GM12878 (cell line): Measurements from ENCODE around the gene MBD3. TPM values are rescaled to one million over a fixed set of nuclear protein-coding genes. Genes with fewer than 3 reads are reported as not detected.

Experiments
- ATAC-seq: fragments of 200-7000 bp; cut with Tn5 transposase; 3 replicates; pipeline ENCODE4 v1.9.1; 2020; ENCODE audit warnings: mild to moderate bottlenecking, moderate library complexity
- BruUV-seq: library from RNA; stranded (reverse); fragments of 400-500 nt; replicated peaks from 2 replicates; lab custom pipeline; 2021; lab: Mats Ljungman, UMichigan
- CTCF ChIA-PET: fragments of 300-600 bp; sonication (Branson Sonifier 250); formaldehyde crosslinking; extraction: SDS; loops from one replicate; lab custom pipeline; 2021; ENCODE audit warnings: inconsistent platforms; lab: Yijun Ruan, JAX
- POLR2A ChIA-PET: fragments of 350-600 bp; formaldehyde crosslinking; extraction: SDS; loops from one replicate; lab custom pipeline; 2021; ENCODE audit warnings: inconsistent platforms; lab: Charles Lee
- RAD21 ChIA-PET: fragments of 300-600 bp; sonication (Branson Sonifier 250); formaldehyde crosslinking; loops from one replicate; lab custom pipeline; 2023; ENCODE audit warnings: antibody characterized with exemption; ENCODE audit not compliant: unreplicated experiment; lab: Charles Lee
- SMC1A ChIA-PET: fragments of 300-600 bp; sonication (Branson Sonifier 250); formaldehyde crosslinking; loops from one replicate; lab custom pipeline; 2023; ENCODE audit not compliant: unreplicated experiment, uncharacterized antibody; lab: Charles Lee
- DNase-seq: peaks from one replicate; pipeline ENCODE4 v3.0.0-alpha.2; 2011; ENCODE audit warnings: low read depth, low spot score
- FAIRE-seq: peaks from 3 replicates; lab custom pipeline; 2011; peaks lifted over from hg19 to GRCh38; lab: Jason Lieb, UNC
- H2AFZ ChIP-seq: 2 replicates; pipeline ENCODE4 v1.6.0; 2011; ENCODE audit warnings: low read depth, low read length, control low read depth; ENCODE audit not compliant: control insufficient read depth
- H3K27ac ChIP-seq: 2 replicates; pipeline ENCODE4 v1.5.1; 2011; ENCODE audit warnings: control low read depth; ENCODE audit not compliant: control insufficient read depth, insufficient read depth
- H3K27me3 ChIP-seq, 2 experiments: replicated peaks in 1 of 2; 2 replicates each; pipeline versions ENCODE4 v1.6.0 to v1.6.1; 2011; ENCODE audit warnings: low read length in 1 of 2; ENCODE audit not compliant: control insufficient read depth in 2 of 2, insufficient read depth in 2 of 2
- H3K36me3 ChIP-seq, 2 experiments: 2 replicates each; pipeline ENCODE4 v1.5.1; 2011; ENCODE audit warnings: low read length in 1 of 2; ENCODE audit not compliant: control insufficient read depth in 2 of 2, insufficient read depth in 2 of 2
- H3K4me1 ChIP-seq: 2 replicates; pipeline ENCODE4 v1.6.1; 2011; ENCODE audit warnings: mild to moderate bottlenecking, low read length, moderate library complexity, mixed read lengths; ENCODE audit not compliant: control insufficient read depth, insufficient read depth
- H3K4me2 ChIP-seq: 2 replicates; pipeline ENCODE4 v1.6.0; 2011; ENCODE audit warnings: control low read depth; ENCODE audit not compliant: control insufficient read depth, insufficient read depth
- H3K4me3 ChIP-seq: fragments of 200-600 bp; sonication (generic); 2 replicates; pipeline ENCODE4 v1.5.1; 2016
- H3K79me2 ChIP-seq: 2 replicates; pipeline ENCODE4 v1.6.0; 2011; ENCODE audit warnings: low read length; ENCODE audit not compliant: control insufficient read depth, insufficient read depth
- H3K9ac ChIP-seq: 2 replicates; pipeline ENCODE4 v1.8.0; 2011; ENCODE audit warnings: low read length, control low read depth, mixed read lengths; ENCODE audit not compliant: control insufficient read depth, insufficient read depth
- H3K9me3 ChIP-seq: replicated peaks from 3 replicates; pipeline ENCODE4 v1.5.1; 2011; ENCODE audit warnings: mild to moderate bottlenecking, low read length; ENCODE audit not compliant: control insufficient read depth, insufficient read depth
- H4K20me1 ChIP-seq: 2 replicates; pipeline ENCODE4 v1.6.0; 2011; ENCODE audit not compliant: control insufficient read depth, insufficient read depth
- ESRRA ChIP-seq: IDR thresholded peaks from 2 replicates; pipeline ENCODE4 v1.6.1; 2012; ENCODE audit warnings: mild to moderate bottlenecking, low read length, improper control_type of control experiment
- HDAC6 ChIP-seq: fragments of 200-600 bp; sonication (generic); IDR thresholded peaks from one replicate; pipeline ENCODE4 v1.8.0; 2017; ENCODE audit warnings: antibody characterized with exemption; ENCODE audit not compliant: unreplicated experiment
- WGBS: methylation state at CpG from one replicate; pipeline ENCODE4 v1.1.6; 2016; ENCODE audit warnings: low lambda C conversion rate; ENCODE audit not compliant: insufficient replicate concordance, insufficient coverage; ENCODE audit errors: missing lambda C conversion rate; 5-methylcytosine and 5-hydroxymethylcytosine counted together
- in situ Hi-C: fragments of 300-500 bp; cut with MboI; formaldehyde crosslinking; loops from 9 replicates; pipeline ENCODE4 v1.14.3; 2018; ENCODE audit warnings: mixed read lengths
- intact Hi-C: fragments of 100-400 bp; cut with micrococcal nuclease; formaldehyde crosslinking; loops from one replicate; pipeline ENCODE4 v1.14.2; 2022; ENCODE audit not compliant: unreplicated experiment
- polyA plus RNA-seq, 11 experiments: library from polyadenylated mRNA; depleted of rRNA in 4 of 11; unstranded in 6 of 11; stranded (reverse) in 5 of 11; fragments of >200 nt; fragmentation: Nextera tagmentation in 4 of 11; fragmentation: Illumina TruSeq in 1 of 11; extraction: Ambion mirVana in 4 of 11; extraction: Trizol in 1 of 11; gene quantifications; 1 replicate in 1 of 11; 2 replicates in 10 of 11; pipeline versions ENCODE4 v1.2.1 to v1.2.3, GENCODE V29; 2011 to 2016; ENCODE audit warnings: inconsistent platforms in 2 of 11, missing spikeins in 2 of 11, low read depth in 1 of 11
- small RNA-seq: library from RNA; depleted of rRNA; stranded (forward); fragments of <200 nt; gene quantifications from one replicate; pipeline ENCODE3, GENCODE V24; 2014
- total RNA-seq, 4 experiments: library from RNA; depleted of rRNA in 3 of 4; stranded (reverse); fragments of >200 nt in 3 of 4; fragmentation: Illumina TruSeq in 1 of 4; extraction: Trizol in 1 of 4; gene quantifications; 2 replicates each; pipeline versions ENCODE4 v1.2.1 to v1.2.3, GENCODE V29; 2013 to 2021
- TF ChIP-seq, protein P1 (sequence below): IDR thresholded peaks from 2 replicates; pipeline ENCODE4 v1.6.1; 2011; ENCODE audit warnings: mild to moderate bottlenecking, low read depth, low read length, moderate library complexity; ENCODE audit not compliant: insufficient replicate concordance

The MBD3 gene
- total and polyA plus RNA-seq, 10 of the 15 experiments (the other 5 are each of a cell fraction or from before 2014, with no cell fraction given): 0.13 to 107 (median 21.9) TPM

DNA sequence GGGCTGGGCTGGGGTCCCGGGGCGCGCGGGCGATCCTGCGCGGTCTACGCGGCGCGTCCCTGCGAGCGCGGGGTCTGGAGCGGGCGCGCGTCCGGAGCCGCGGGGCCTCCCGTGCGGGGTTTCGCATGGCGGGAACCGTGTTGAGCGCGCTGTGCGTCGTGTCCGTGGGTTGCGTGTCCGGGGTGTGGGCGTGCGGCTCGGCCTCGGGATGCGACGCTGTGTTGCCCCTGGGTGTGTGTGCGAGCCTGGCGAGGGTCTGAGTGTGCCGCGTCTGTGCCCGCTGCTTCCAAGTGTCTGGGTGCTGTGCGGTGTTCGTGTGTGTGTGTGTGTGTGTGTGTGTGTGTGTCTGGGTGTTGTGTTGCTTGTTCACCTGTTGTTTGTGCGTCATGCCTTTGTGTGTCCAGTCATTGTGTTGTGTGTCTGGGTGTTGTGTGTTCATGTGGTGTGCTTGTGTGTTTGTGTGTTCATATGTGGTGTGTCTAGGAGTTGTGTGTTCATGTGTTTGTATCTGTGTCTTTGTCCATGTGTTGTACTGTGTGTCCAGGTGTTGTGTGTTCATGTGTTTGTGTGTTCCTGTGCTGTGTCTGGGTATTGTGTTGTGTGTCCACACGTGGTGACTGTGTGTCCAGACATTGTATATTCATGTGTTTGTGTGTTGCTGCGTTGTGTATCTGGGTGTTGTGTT, 68.2 kb downstream of the MBD3 start:
- no peaks in the 10 kb centered on the region for H3K79me2 ChIP-seq
- in situ Hi-C loops (no loop called here), intact Hi-C loops (no loop called here)
- ChIA-PET SMC1A (no interaction called here), CTCF (no interaction called here), RAD21 (no interaction called here), POLR2A (no interaction called here)
- BruUV-seq: no TSS peak
- TF ChIP-seq, protein P1, sequence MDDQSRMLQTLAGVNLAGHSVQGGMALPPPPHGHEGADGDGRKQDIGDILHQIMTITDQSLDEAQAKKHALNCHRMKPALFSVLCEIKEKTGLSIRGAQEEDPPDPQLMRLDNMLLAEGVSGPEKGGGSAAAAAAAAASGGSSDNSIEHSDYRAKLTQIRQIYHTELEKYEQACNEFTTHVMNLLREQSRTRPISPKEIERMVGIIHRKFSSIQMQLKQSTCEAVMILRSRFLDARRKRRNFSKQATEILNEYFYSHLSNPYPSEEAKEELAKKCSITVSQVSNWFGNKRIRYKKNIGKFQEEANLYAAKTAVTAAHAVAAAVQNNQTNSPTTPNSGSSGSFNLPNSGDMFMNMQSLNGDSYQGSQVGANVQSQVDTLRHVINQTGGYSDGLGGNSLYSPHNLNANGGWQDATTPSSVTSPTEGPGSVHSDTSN: no peak
- TF ChIP-seq HDAC6 (peak; percentile 30), ESRRA (no peak)
- no peak overlapping the region for H3K27ac ChIP-seq
- H3K9ac ChIP-seq: no peak overlapping the region
- no peaks in the 10 kb centered on the region for H3K9me3 ChIP-seq
- no peak overlapping the region for H2AFZ ChIP-seq
- ATAC-seq (no peak), DNase-seq (no peak), FAIRE-seq (no peak)
- no peaks in the 10 kb centered on the region for H4K20me1 ChIP-seq
- WGBS: 51% methylated on average over 24 of the region's 49 CpGs
- no peak overlapping the region for H3K4me2 ChIP-seq
- no peaks in the 10 kb centered on the region for H3K36me3 ChIP-seq
- H3K4me1 ChIP-seq: no peaks in the 10 kb centered on the region
- H3K27me3 ChIP-seq: peaks cover 0 to 2% of the 10 kb centered on the region in 2 experiments; a peak in 3 of 4 replicates
- no peak overlapping the region for H3K4me3 ChIP-seq

Small RNA genes within 50 kb of the gene (small RNA-seq; reads per million reads assigned to genes)
- gene AC005943.2: not detected
- gene RN7SL477P: not detected
- not detected for gene RNU6-1223P

Other genes starting within 250 kb of the MBD3 start
Only the 7 nearest of the 15 such genes appear.
- 0.40 and 0.60 TPM in 2 replicates for gene PCSK4, start 102.5 kb downstream of the MBD3 start, total RNA-seq (2014; rRNA removed)
- 0.27 TPM in 1 of 2 replicates, not detected in the other for gene PCSK4, start 102.5 kb downstream of the MBD3 start, total RNA-seq (2014; rRNA removed; fragmentation: Illumina TruSeq; extraction: Trizol)
- gene PCSK4, start 102.5 kb downstream of the MBD3 start, total RNA-seq (2021): 0.90 and 0.95 TPM in 2 replicates
- gene PCSK4, start 102.5 kb downstream of the MBD3 start, polyA plus RNA-seq (2011; rRNA removed): 0.12 and 0.35 TPM in 2 replicates
- gene PCSK4, start 102.5 kb downstream of the MBD3 start, polyA plus RNA-seq (2014; fragmentation: Illumina TruSeq; extraction: Trizol): not detected in 2 replicates
- not detected for gene PCSK4, start 102.5 kb downstream of the MBD3 start, polyA plus RNA-seq (2014; fragmentation: Nextera tagmentation; extraction: Ambion mirVana)
- 0.99 and 1.6 TPM in 2 replicates for gene PCSK4, start 102.5 kb downstream of the MBD3 start, polyA plus RNA-seq (2014; rRNA removed)
- gene PCSK4, start 102.5 kb downstream of the MBD3 start, polyA plus RNA-seq (2016; fragmentation: Nextera tagmentation; extraction: Ambion mirVana): under 1 TPM; 0.32 to 0.57 TPM
- gene REEP6, start 101.7 kb downstream of the MBD3 start, total RNA-seq (2014; rRNA removed): 0.27 and 0.45 TPM in 2 replicates
- gene REEP6, start 101.7 kb downstream of the MBD3 start, total RNA-seq (2014; rRNA removed; fragmentation: Illumina TruSeq; extraction: Trizol): 0.13 TPM in 1 of 2 replicates, not detected in the other
- gene REEP6, start 101.7 kb downstream of the MBD3 start, total RNA-seq (2021): 0.53 and 0.69 TPM in 2 replicates
- 0.08 TPM in 1 of 2 replicates, not detected in the other for gene REEP6, start 101.7 kb downstream of the MBD3 start, polyA plus RNA-seq (2011; rRNA removed)
- gene REEP6, start 101.7 kb downstream of the MBD3 start, polyA plus RNA-seq (2014; fragmentation: Illumina TruSeq; extraction: Trizol): 0.06 TPM in 1 of 2 replicates, not detected in the other
- not detected for gene REEP6, start 101.7 kb downstream of the MBD3 start, polyA plus RNA-seq (2014; fragmentation: Nextera tagmentation; extraction: Ambion mirVana)
- gene REEP6, start 101.7 kb downstream of the MBD3 start, polyA plus RNA-seq (2014; rRNA removed): 0.32 and 0.57 TPM in 2 replicates
- 1 to 10 TPM in 1 of 2 experiments, under 1 TPM in 1; 0.60 to 1.1 TPM for gene REEP6, start 101.7 kb downstream of the MBD3 start, polyA plus RNA-seq (2016; fragmentation: Nextera tagmentation; extraction: Ambion mirVana)
- 0.17 TPM in 1 of 2 replicates, not detected in the other for gene ADAMTSL5, start 79.8 kb downstream of the MBD3 start, total RNA-seq (2014; rRNA removed)
- not detected in 2 replicates for gene ADAMTSL5, start 79.8 kb downstream of the MBD3 start, total RNA-seq (2014; rRNA removed; fragmentation: Illumina TruSeq; extraction: Trizol)
- gene ADAMTSL5, start 79.8 kb downstream of the MBD3 start, total RNA-seq (2021): 0.40 and 0.51 TPM in 2 replicates
- gene ADAMTSL5, start 79.8 kb downstream of the MBD3 start, polyA plus RNA-seq (2011; rRNA removed): 0.04 TPM in 1 of 2 replicates, not detected in the other
- gene ADAMTSL5, start 79.8 kb downstream of the MBD3 start, polyA plus RNA-seq (2014; fragmentation: Illumina TruSeq; extraction: Trizol): 0.04 TPM in 1 of 2 replicates, not detected in the other
- not detected for gene ADAMTSL5, start 79.8 kb downstream of the MBD3 start, polyA plus RNA-seq (2014; fragmentation: Nextera tagmentation; extraction: Ambion mirVana)
- gene ADAMTSL5, start 79.8 kb downstream of the MBD3 start, polyA plus RNA-seq (2014; rRNA removed): 0.09 and 0.47 TPM in 2 replicates
- gene ADAMTSL5, start 79.8 kb downstream of the MBD3 start, polyA plus RNA-seq (2016; fragmentation: Nextera tagmentation; extraction: Ambion mirVana): under 1 TPM in 1 of 2 experiments, not detected in 1; 0.83 TPM
- gene PLK5, start 68.8 kb downstream of the MBD3 start, total RNA-seq (2014; rRNA removed): not detected in 2 replicates
- not detected in 2 replicates for gene PLK5, start 68.8 kb downstream of the MBD3 start, total RNA-seq (2014; rRNA removed; fragmentation: Illumina TruSeq; extraction: Trizol)
- gene PLK5, start 68.8 kb downstream of the MBD3 start, total RNA-seq (2021): 0.13 and 0.51 TPM in 2 replicates
- not detected in 2 replicates for gene PLK5, start 68.8 kb downstream of the MBD3 start, polyA plus RNA-seq (2011; rRNA removed)
- gene PLK5, start 68.8 kb downstream of the MBD3 start, polyA plus RNA-seq (2014; fragmentation: Illumina TruSeq; extraction: Trizol): not detected in 2 replicates
- not detected for gene PLK5, start 68.8 kb downstream of the MBD3 start, polyA plus RNA-seq (2014; fragmentation: Nextera tagmentation; extraction: Ambion mirVana)
- gene PLK5, start 68.8 kb downstream of the MBD3 start, polyA plus RNA-seq (2014; rRNA removed): not detected in 2 replicates
- not detected for gene PLK5, start 68.8 kb downstream of the MBD3 start, polyA plus RNA-seq (2016; fragmentation: Nextera tagmentation; extraction: Ambion mirVana)
- 4.3 and 5.7 TPM in 2 replicates for gene MEX3D, start 24.5 kb downstream of the MBD3 start, total RNA-seq (2014; rRNA removed)
- gene MEX3D, start 24.5 kb downstream of the MBD3 start, total RNA-seq (2014; rRNA removed; fragmentation: Illumina TruSeq; extraction: Trizol): 0.76 and 1.2 TPM in 2 replicates
- gene MEX3D, start 24.5 kb downstream of the MBD3 start, total RNA-seq (2021): 6.1 and 6.8 TPM in 2 replicates
- 0.55 and 0.87 TPM in 2 replicates for gene MEX3D, start 24.5 kb downstream of the MBD3 start, polyA plus RNA-seq (2011; rRNA removed)
- gene MEX3D, start 24.5 kb downstream of the MBD3 start, polyA plus RNA-seq (2014; fragmentation: Illumina TruSeq; extraction: Trizol): 0.43 TPM in 2 replicates
- 1 to 10 TPM in 1 of 2 experiments, under 1 TPM in 1; 0.42 to 1.6 TPM for gene MEX3D, start 24.5 kb downstream of the MBD3 start, polyA plus RNA-seq (2014; fragmentation: Nextera tagmentation; extraction: Ambion mirVana)
- 3.3 and 3.6 TPM in 2 replicates for gene MEX3D, start 24.5 kb downstream of the MBD3 start, polyA plus RNA-seq (2014; rRNA removed)
- under 1 TPM; 0.18 to 0.63 TPM for gene MEX3D, start 24.5 kb downstream of the MBD3 start, polyA plus RNA-seq (2016; fragmentation: Nextera tagmentation; extraction: Ambion mirVana)
- 107 and 113 TPM in 2 replicates for gene UQCR11, start 12.6 kb upstream of the MBD3 start, total RNA-seq (2014; rRNA removed)
- gene UQCR11, start 12.6 kb upstream of the MBD3 start, total RNA-seq (2014; rRNA removed; fragmentation: Illumina TruSeq; extraction: Trizol): 28.6 and 30.2 TPM in 2 replicates
- 223 and 247 TPM in 2 replicates for gene UQCR11, start 12.6 kb upstream of the MBD3 start, total RNA-seq (2021)
- gene UQCR11, start 12.6 kb upstream of the MBD3 start, polyA plus RNA-seq (2011; rRNA removed): 191 and 219 TPM in 2 replicates
- gene UQCR11, start 12.6 kb upstream of the MBD3 start, polyA plus RNA-seq (2014; fragmentation: Illumina TruSeq; extraction: Trizol): 15.8 and 29.0 TPM in 2 replicates
- 100 to 1,000 TPM; 166 to 418 TPM for gene UQCR11, start 12.6 kb upstream of the MBD3 start, polyA plus RNA-seq (2014; fragmentation: Nextera tagmentation; extraction: Ambion mirVana)
- gene UQCR11, start 12.6 kb upstream of the MBD3 start, polyA plus RNA-seq (2014; rRNA removed): 146 and 157 TPM in 2 replicates
- 100 to 1,000 TPM; 520 to 586 TPM for gene UQCR11, start 12.6 kb upstream of the MBD3 start, polyA plus RNA-seq (2016; fragmentation: Nextera tagmentation; extraction: Ambion mirVana)
- 147 and 165 TPM in 2 replicates for gene TCF3, start 59.8 kb upstream of the MBD3 start, total RNA-seq (2014; rRNA removed)
- 65.3 and 81.4 TPM in 2 replicates for gene TCF3, start 59.8 kb upstream of the MBD3 start, total RNA-seq (2014; rRNA removed; fragmentation: Illumina TruSeq; extraction: Trizol)
- 262 and 282 TPM in 2 replicates for gene TCF3, start 59.8 kb upstream of the MBD3 start, total RNA-seq (2021)
- 52.4 and 65.0 TPM in 2 replicates for gene TCF3, start 59.8 kb upstream of the MBD3 start, polyA plus RNA-seq (2011; rRNA removed)
- gene TCF3, start 59.8 kb upstream of the MBD3 start, polyA plus RNA-seq (2014; fragmentation: Illumina TruSeq; extraction: Trizol): 32.7 and 76.5 TPM in 2 replicates
- 10 to 100 TPM in 1 of 2 experiments, 1 to 10 TPM in 1; 6.7 to 24.0 TPM for gene TCF3, start 59.8 kb upstream of the MBD3 start, polyA plus RNA-seq (2014; fragmentation: Nextera tagmentation; extraction: Ambion mirVana)
- gene TCF3, start 59.8 kb upstream of the MBD3 start, polyA plus RNA-seq (2014; rRNA removed): 191 and 239 TPM in 2 replicates
- 10 to 100 TPM; 50.6 to 58.3 TPM for gene TCF3, start 59.8 kb upstream of the MBD3 start, polyA plus RNA-seq (2016; fragmentation: Nextera tagmentation; extraction: Ambion mirVana)